Kidney epithelial cell (primary cell): ENCODE data around the gene ICA1. TPM values are rescaled to one million over a fixed set of nuclear protein-coding genes. Genes with fewer than 3 reads are reported as not detected.

Experiments
- DNase-seq: peaks from one replicate; pipeline ENCODE4 v3.0.0-alpha.2; 2010; ENCODE audit warnings: low read depth
- H3K27me3 ChIP-seq: 2 replicates; pipeline ENCODE4 v1.6.0; 2011; ENCODE audit warnings: low read length; ENCODE audit not compliant: control insufficient read depth, insufficient read depth
- H3K36me3 ChIP-seq: 2 replicates; pipeline ENCODE4 v1.5.1; 2011; ENCODE audit warnings: low read length; ENCODE audit not compliant: control insufficient read depth, insufficient read depth
- H3K4me3 ChIP-seq: 2 replicates; pipeline ENCODE4 v1.5.1; 2011; ENCODE audit warnings: low read depth, mild to moderate bottlenecking, control low read depth, low read length
- CTCF ChIP-seq: IDR thresholded peaks from 2 replicates; pipeline ENCODE4 v1.5.1; 2011; ENCODE audit warnings: mild to moderate bottlenecking, moderate library complexity, low read length, control low read depth, inconsistent platforms; ENCODE audit not compliant: insufficient read depth, poor library complexity, severe bottlenecking
- total RNA-seq: library from RNA; depleted of rRNA; stranded (reverse); fragments of >200 nt; gene quantifications from 2 replicates; pipeline ENCODE4 v1.2.3, GENCODE V29; 2015

Gene ICA1
- total RNA-seq, 1 donor from 2014 or later, result 20.7 TPM

GRCh38 chr7:8277394-8277982 lies 15.5 kb upstream of the ICA1 start:
- Histone ChIP-seq H3K4me3 (no peak overlapping the region), H3K36me3 (no peaks in the 10 kb centered on the region), H3K27me3 (no peaks in the 10 kb centered on the region)
- no peak for DNase-seq
- TF ChIP-seq CTCF, result no peak

GRCh38 chr7:8274589-8274988 lies 12.6 kb upstream of the ICA1 start:
- no peak for DNase-seq

GRCh38 chr7:8271960-8272359 lies 10.0 kb upstream of the ICA1 start:
- no peak overlapping the region for H3K4me3 ChIP-seq
- DNase-seq, result no peak
- H3K36me3 ChIP-seq, result no peaks in the 10 kb centered on the region
- H3K27me3 ChIP-seq, result no peaks in the 10 kb centered on the region
- TF ChIP-seq CTCF, result no peak

More at GRCh38 chr7:8274589-8274988, 12.6 kb upstream of the ICA1 start:
- H3K27me3 ChIP-seq, result no peaks in the 10 kb centered on the region
- no peak for TF ChIP-seq CTCF
- no peak overlapping the region for H3K4me3 ChIP-seq
- no peaks in the 10 kb centered on the region for H3K36me3 ChIP-seq

- H3K4me3 ChIP-seq, result no peak overlapping the region
- H3K27me3 ChIP-seq, result no peaks in the 10 kb centered on the region
- no peak for DNase-seq
- no peak for TF ChIP-seq CTCF
- H3K36me3 ChIP-seq, result no peaks in the 10 kb centered on the region
Observed at GRCh38 chr7:8263048-8263447, 1.1 kb upstream of the ICA1 start.

- Histone ChIP-seq H3K4me3 (peak overlapping the region; percentile 81), H3K27me3 (no peaks in the 10 kb centered on the region), H3K36me3 (no peaks in the 10 kb centered on the region)
- no peak for DNase-seq
- TF ChIP-seq CTCF, result no peak
Observed at GRCh38 chr7:8260871-8261694, 884 bp downstream of the ICA1 start.
